GM12878 (cell line): Measurements from ENCODE around the gene NDRG4. TPM values are rescaled to one million over a fixed set of nuclear protein-coding genes. Genes with fewer than 3 reads are reported as not detected.

Experiments used
- ATAC-seq: fragments of 200-7000 bp; cut with Tn5 transposase; 3 replicates; pipeline ENCODE4 v1.9.1; 2020; ENCODE audit warnings: mild to moderate bottlenecking, moderate library complexity
- BruUV-seq: library from RNA; stranded (reverse); fragments of 400-500 nt; replicated peaks from 2 replicates; lab custom pipeline; 2021; lab: Mats Ljungman, UMichigan
- CTCF ChIA-PET: fragments of 300-600 bp; sonication (Branson Sonifier 250); formaldehyde crosslinking; extraction: SDS; loops from one replicate; lab custom pipeline; 2021; ENCODE audit warnings: inconsistent platforms; lab: Yijun Ruan, JAX
- POLR2A ChIA-PET: fragments of 350-600 bp; formaldehyde crosslinking; extraction: SDS; loops from one replicate; lab custom pipeline; 2021; ENCODE audit warnings: inconsistent platforms; lab: Charles Lee
- RAD21 ChIA-PET: fragments of 300-600 bp; sonication (Branson Sonifier 250); formaldehyde crosslinking; loops from one replicate; lab custom pipeline; 2023; ENCODE audit warnings: antibody characterized with exemption; ENCODE audit not compliant: unreplicated experiment; lab: Charles Lee
- SMC1A ChIA-PET: fragments of 300-600 bp; sonication (Branson Sonifier 250); formaldehyde crosslinking; loops from one replicate; lab custom pipeline; 2023; ENCODE audit not compliant: unreplicated experiment, uncharacterized antibody; lab: Charles Lee
- DNase-seq: peaks from one replicate; pipeline ENCODE4 v3.0.0-alpha.2; 2011; ENCODE audit warnings: low read depth, low spot score
- FAIRE-seq: peaks from 3 replicates; lab custom pipeline; 2011; peaks lifted over from hg19 to GRCh38; lab: Jason Lieb, UNC
- H2AFZ ChIP-seq: 2 replicates; pipeline ENCODE4 v1.6.0; 2011; ENCODE audit warnings: low read depth, low read length, control low read depth; ENCODE audit not compliant: control insufficient read depth
- H3K27ac ChIP-seq: 2 replicates; pipeline ENCODE4 v1.5.1; 2011; ENCODE audit warnings: control low read depth; ENCODE audit not compliant: control insufficient read depth, insufficient read depth
- H3K27me3 ChIP-seq, 2 experiments: replicated peaks in 1 of 2; 2 replicates each; pipeline versions ENCODE4 v1.6.0 to v1.6.1; 2011; ENCODE audit warnings: low read length in 1 of 2; ENCODE audit not compliant: control insufficient read depth in 2 of 2, insufficient read depth in 2 of 2
- H3K36me3 ChIP-seq, 2 experiments: 2 replicates each; pipeline ENCODE4 v1.5.1; 2011; ENCODE audit warnings: low read length in 1 of 2; ENCODE audit not compliant: control insufficient read depth in 2 of 2, insufficient read depth in 2 of 2
- H3K4me1 ChIP-seq: 2 replicates; pipeline ENCODE4 v1.6.1; 2011; ENCODE audit warnings: mild to moderate bottlenecking, low read length, moderate library complexity, mixed read lengths; ENCODE audit not compliant: control insufficient read depth, insufficient read depth
- H3K4me2 ChIP-seq: 2 replicates; pipeline ENCODE4 v1.6.0; 2011; ENCODE audit warnings: control low read depth; ENCODE audit not compliant: control insufficient read depth, insufficient read depth
- H3K4me3 ChIP-seq: fragments of 200-600 bp; sonication (generic); 2 replicates; pipeline ENCODE4 v1.5.1; 2016
- H3K79me2 ChIP-seq: 2 replicates; pipeline ENCODE4 v1.6.0; 2011; ENCODE audit warnings: low read length; ENCODE audit not compliant: control insufficient read depth, insufficient read depth
- H3K9ac ChIP-seq: 2 replicates; pipeline ENCODE4 v1.8.0; 2011; ENCODE audit warnings: low read length, control low read depth, mixed read lengths; ENCODE audit not compliant: control insufficient read depth, insufficient read depth
- H3K9me3 ChIP-seq: replicated peaks from 3 replicates; pipeline ENCODE4 v1.5.1; 2011; ENCODE audit warnings: mild to moderate bottlenecking, low read length; ENCODE audit not compliant: control insufficient read depth, insufficient read depth
- H4K20me1 ChIP-seq: 2 replicates; pipeline ENCODE4 v1.6.0; 2011; ENCODE audit not compliant: control insufficient read depth, insufficient read depth
- CHD4 ChIP-seq: fragments of 200-600 bp; sonication (generic); IDR thresholded peaks from 2 replicates; pipeline ENCODE4 v1.6.1; 2016; ENCODE audit warnings: mild to moderate bottlenecking
- EGR1 ChIP-seq, 2 experiments: IDR thresholded peaks; 1 replicate in 1 of 2; 2 replicates in 1 of 2; pipeline ENCODE4 v1.6.1; 2011 to 2012; ENCODE audit warnings: low read depth in 2 of 2, low read length in 2 of 2, borderline replicate concordance in 1 of 2, mild to moderate bottlenecking in 1 of 2, moderate library complexity in 1 of 2
- ESRRA ChIP-seq: IDR thresholded peaks from 2 replicates; pipeline ENCODE4 v1.6.1; 2012; ENCODE audit warnings: mild to moderate bottlenecking, low read length, improper control_type of control experiment
- GATAD2B ChIP-seq: fragments of 450-650 bp; conservative IDR thresholded peaks from 2 replicates; pipeline ENCODE4 v1.6.1; 2017; ENCODE audit warnings: low read depth, mild to moderate bottlenecking, moderate library complexity
- MEF2A ChIP-seq: IDR thresholded peaks from 2 replicates; pipeline ENCODE4 v1.6.1; 2011; ENCODE audit warnings: low read depth, mild to moderate bottlenecking, low read length, moderate library complexity; ENCODE audit not compliant: insufficient read depth
- MEF2B ChIP-seq: fragments of 450-650 bp; IDR thresholded peaks from 2 replicates; pipeline ENCODE4 v1.6.1; 2018; ENCODE audit warnings: mild to moderate bottlenecking, moderate library complexity; ENCODE audit not compliant: partially characterized antibody, poor library complexity, severe bottlenecking
- NFXL1 ChIP-seq: fragments of 450-650 bp; IDR thresholded peaks from 2 replicates; pipeline ENCODE4 v1.6.1; 2017; ENCODE audit warnings: antibody characterized with exemption, mild to moderate bottlenecking, borderline replicate concordance
- NFYB ChIP-seq: IDR thresholded peaks from 2 replicates; pipeline ENCODE4 v1.6.1; 2011; ENCODE audit warnings: low read depth, mild to moderate bottlenecking, low read length, improper control_type of control experiment, moderate library complexity; ENCODE audit not compliant: insufficient read depth
- NKRF ChIP-seq: fragments of 450-650 bp; conservative IDR thresholded peaks from 2 replicates; pipeline ENCODE4 v1.6.1; 2017; ENCODE audit warnings: mild to moderate bottlenecking, moderate library complexity
- NR2C1 ChIP-seq: fragments of 450-650 bp; IDR thresholded peaks from 2 replicates; pipeline ENCODE4 v1.6.1; 2017; ENCODE audit warnings: antibody characterized with exemption, mild to moderate bottlenecking, moderate library complexity
- PAX8 ChIP-seq: fragments of 450-650 bp; IDR thresholded peaks from 2 replicates; pipeline ENCODE4 v1.6.1; 2017; ENCODE audit warnings: mild to moderate bottlenecking, moderate library complexity
- PRDM15 ChIP-seq: fragments of 450-650 bp; formaldehyde crosslinking; IDR thresholded peaks from 2 replicates; pipeline ENCODE4 v1.4.0; 2020; ENCODE audit warnings: mild to moderate bottlenecking, moderate library complexity
- REST ChIP-seq: IDR thresholded peaks from 2 replicates; pipeline ENCODE4 v1.6.1; 2012; ENCODE audit warnings: mild to moderate bottlenecking, low read depth, low read length
- SPI1 ChIP-seq: IDR thresholded peaks from 2 replicates; pipeline ENCODE4 v1.6.1; 2011; ENCODE audit warnings: low read depth, mild to moderate bottlenecking, low read length, moderate library complexity, borderline replicate concordance; ENCODE audit not compliant: insufficient read depth
- SREBF2 ChIP-seq: IDR thresholded peaks from 2 replicates; pipeline ENCODE4 v1.6.1; 2012; ENCODE audit warnings: mild to moderate bottlenecking, low read length
- TARDBP ChIP-seq: IDR thresholded peaks from 2 replicates; pipeline ENCODE4 v1.6.1; 2016; ENCODE audit warnings: borderline replicate concordance
- ZNF622 ChIP-seq: fragments of 450-650 bp; IDR thresholded peaks from 2 replicates; pipeline ENCODE4 v1.6.1; 2017; ENCODE audit warnings: mild to moderate bottlenecking, inconsistent platforms
- WGBS: methylation state at CpG from one replicate; pipeline ENCODE4 v1.1.6; 2016; ENCODE audit warnings: low lambda C conversion rate; ENCODE audit not compliant: insufficient replicate concordance, insufficient coverage; ENCODE audit errors: missing lambda C conversion rate; 5-methylcytosine and 5-hydroxymethylcytosine counted together
- in situ Hi-C: fragments of 300-500 bp; cut with MboI; formaldehyde crosslinking; loops from 9 replicates; pipeline ENCODE4 v1.14.3; 2018; ENCODE audit warnings: mixed read lengths
- intact Hi-C: fragments of 100-400 bp; cut with micrococcal nuclease; formaldehyde crosslinking; loops from one replicate; pipeline ENCODE4 v1.14.2; 2022; ENCODE audit not compliant: unreplicated experiment
- polyA plus RNA-seq, 11 experiments: library from polyadenylated mRNA; depleted of rRNA in 4 of 11; unstranded in 6 of 11; stranded (reverse) in 5 of 11; fragments of >200 nt; fragmentation: Nextera tagmentation in 4 of 11; fragmentation: Illumina TruSeq in 1 of 11; extraction: Ambion mirVana in 4 of 11; extraction: Trizol in 1 of 11; gene quantifications; 1 replicate in 1 of 11; 2 replicates in 10 of 11; pipeline versions ENCODE4 v1.2.1 to v1.2.3, GENCODE V29; 2011 to 2016; ENCODE audit warnings: inconsistent platforms in 2 of 11, missing spikeins in 2 of 11, low read depth in 1 of 11
- total RNA-seq, 4 experiments: library from RNA; depleted of rRNA in 3 of 4; stranded (reverse); fragments of >200 nt in 3 of 4; fragmentation: Illumina TruSeq in 1 of 4; extraction: Trizol in 1 of 4; gene quantifications; 2 replicates each; pipeline versions ENCODE4 v1.2.1 to v1.2.3, GENCODE V29; 2013 to 2021

NDRG4 gene
- total and polyA plus RNA-seq, 10 of the 15 experiments (the other 5 are each of a cell fraction or from before 2014, with no cell fraction given) = 0.33 to 3.8 (median 2.5) TPM

- DNase-seq = no peak
- 51% methylated on average over 7 of the region's 7 CpGs for WGBS
- RAD21 ChIA-PET = no interaction called here
- H3K9me3 ChIP-seq = no peaks in the 10 kb centered on the region
- in situ Hi-C loops (no loop called here), intact Hi-C loops (no loop called here)
- no peak overlapping the region for H2AFZ ChIP-seq
- H3K4me3 ChIP-seq = no peak overlapping the region
- CTCF ChIA-PET = no interaction called here
- BruUV-seq = no TSS peak
- ATAC-seq = no peak
- peaks cover 8 to 10% of the 10 kb centered on the region in 2 experiments; a peak in 3 of 4 replicates for H3K27me3 ChIP-seq
- H4K20me1 ChIP-seq = no peaks in the 10 kb centered on the region
- POLR2A ChIA-PET = no interaction called here
- no peaks in the 10 kb centered on the region for H3K4me1 ChIP-seq
- no peak overlapping the region for H3K27ac ChIP-seq
- SMC1A ChIA-PET = no interaction called here
- TF ChIP-seq NKRF = no peak
- no peak for TF ChIP-seq EGR1 (IDR thresholded peaks at IDR 0.05; ENCODE audit: borderline replicate concordance in 1 of 2, low read depth in 2 of 2, low read length in 2 of 2)
- TF ChIP-seq ZNF622 = no peak
- no peak for TF ChIP-seq PRDM15 (CRISPR knock-in tag)
- TF ChIP-seq CHD4 = no peak
- no peak for TF ChIP-seq MEF2B
- no peak for TF ChIP-seq NFXL1
- TF ChIP-seq GATAD2B = no peak
- no peak for TF ChIP-seq ESRRA
- no peak for TF ChIP-seq SPI1
- no peak for TF ChIP-seq TARDBP
- no peak for TF ChIP-seq SREBF2
- TF ChIP-seq MEF2A = no peak
- no peak for TF ChIP-seq REST
- no peak for TF ChIP-seq NR2C1
- TF ChIP-seq NFYB = no peak
- no peak for TF ChIP-seq PAX8
- H3K79me2 ChIP-seq = no peaks in the 10 kb centered on the region
- no peak overlapping the region for H3K9ac ChIP-seq
- no peak for FAIRE-seq
- no peak overlapping the region for H3K4me2 ChIP-seq
- H3K36me3 ChIP-seq = no peaks in the 10 kb centered on the region
These were observed 38.3 kb upstream of the NDRG4 start for GRCh38 chr16:58461640-58462039.
